Measurements from ENCODE around the gene ARID3A.

Gene ARID3A

DNA sequence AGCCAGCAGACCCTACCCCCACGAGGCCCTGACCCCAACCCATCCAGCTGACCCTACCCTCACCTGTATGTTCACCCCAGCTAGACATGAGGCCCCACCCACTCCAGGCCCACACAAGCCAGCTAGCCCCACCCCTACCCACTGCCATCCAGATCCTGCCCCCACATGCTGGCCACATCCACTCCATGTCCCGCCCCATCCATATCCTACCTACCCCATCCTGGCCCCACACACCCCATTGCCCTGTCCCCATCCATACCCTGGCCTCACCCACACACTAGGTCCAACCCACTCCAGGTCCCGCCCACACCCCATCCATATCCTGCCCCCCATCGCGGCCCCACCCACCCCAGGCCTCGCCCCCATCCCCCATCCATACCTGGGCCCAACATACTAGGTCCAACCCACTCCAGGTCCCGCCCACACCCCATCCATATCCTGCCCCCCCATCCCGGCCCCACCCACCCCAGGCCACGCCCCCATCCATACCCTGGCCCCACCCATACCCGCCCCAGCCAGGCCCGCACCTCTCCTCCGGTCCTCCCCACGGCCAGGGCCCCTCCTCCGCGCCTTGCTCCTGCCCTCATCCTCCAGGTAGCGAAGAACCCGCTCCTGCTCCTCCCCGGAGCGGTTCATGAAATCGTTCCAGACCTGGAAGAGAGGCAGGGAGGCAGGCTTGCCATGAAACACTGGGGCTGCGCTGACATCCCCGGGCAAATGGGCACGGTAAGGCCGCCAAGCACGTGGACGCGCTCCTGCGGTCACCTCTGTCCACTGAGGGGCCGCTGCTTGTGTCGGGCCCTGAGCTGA, 25.3 kb upstream of the ARID3A start:
- no peaks in the 10 kb centered on the region for H3K79me2 ChIP-seq (ENCODE audit: insufficient read depth, low read depth)

GRCh38 chr19:901216-902092, 24.4 kb upstream of the ARID3A start:
- Histone ChIP-seq H3K9ac (no peak overlapping the region), H3K4me2 (no peak overlapping the region), H3K4me1 (ENCODE audit: low read depth, poor library complexity, severe bottlenecking) (no peaks in the 10 kb centered on the region), H3K27me3 (ENCODE audit: insufficient read depth, low read depth) (no peaks in the 10 kb centered on the region), H3K27ac (no peak overlapping the region), H4K20me1 (ENCODE audit: insufficient read depth) (no peaks in the 10 kb centered on the region), H3K4me3 (IDR thresholded peaks at IDR 0.05; ENCODE audit: insufficient read depth, low read depth, low read length) (no peak overlapping the region), H3K79me2 (ENCODE audit: insufficient read depth, low read depth) (no peaks in the 10 kb centered on the region), H3K36me3 (ENCODE audit: insufficient read depth) (no peaks in the 10 kb centered on the region), H2AFZ (ENCODE audit: low read depth) (no peak overlapping the region)
- TF ChIP-seq, protein P1, sequence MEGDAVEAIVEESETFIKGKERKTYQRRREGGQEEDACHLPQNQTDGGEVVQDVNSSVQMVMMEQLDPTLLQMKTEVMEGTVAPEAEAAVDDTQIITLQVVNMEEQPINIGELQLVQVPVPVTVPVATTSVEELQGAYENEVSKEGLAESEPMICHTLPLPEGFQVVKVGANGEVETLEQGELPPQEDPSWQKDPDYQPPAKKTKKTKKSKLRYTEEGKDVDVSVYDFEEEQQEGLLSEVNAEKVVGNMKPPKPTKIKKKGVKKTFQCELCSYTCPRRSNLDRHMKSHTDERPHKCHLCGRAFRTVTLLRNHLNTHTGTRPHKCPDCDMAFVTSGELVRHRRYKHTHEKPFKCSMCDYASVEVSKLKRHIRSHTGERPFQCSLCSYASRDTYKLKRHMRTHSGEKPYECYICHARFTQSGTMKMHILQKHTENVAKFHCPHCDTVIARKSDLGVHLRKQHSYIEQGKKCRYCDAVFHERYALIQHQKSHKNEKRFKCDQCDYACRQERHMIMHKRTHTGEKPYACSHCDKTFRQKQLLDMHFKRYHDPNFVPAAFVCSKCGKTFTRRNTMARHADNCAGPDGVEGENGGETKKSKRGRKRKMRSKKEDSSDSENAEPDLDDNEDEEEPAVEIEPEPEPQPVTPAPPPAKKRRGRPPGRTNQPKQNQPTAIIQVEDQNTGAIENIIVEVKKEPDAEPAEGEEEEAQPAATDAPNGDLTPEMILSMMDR (conservative IDR thresholded peaks at IDR 0.05; ENCODE audit: low read depth, low read length) = no peak

More for the DNA sequence above, 25.3 kb upstream of the ARID3A start:
- no peaks in the 10 kb centered on the region for H3K4me1 ChIP-seq (ENCODE audit: low read depth, poor library complexity, severe bottlenecking)
- H3K36me3 ChIP-seq (ENCODE audit: insufficient read depth) = no peaks in the 10 kb centered on the region
- H3K4me3 ChIP-seq (IDR thresholded peaks at IDR 0.05; ENCODE audit: insufficient read depth, low read depth, low read length) = no peak overlapping the region
- H4K20me1 ChIP-seq (ENCODE audit: insufficient read depth) = no peaks in the 10 kb centered on the region
- no peak overlapping the region for H2AFZ ChIP-seq (ENCODE audit: low read depth)
- TF ChIP-seq, protein P1 (conservative IDR thresholded peaks at IDR 0.05; ENCODE audit: low read depth, low read length) = no peak
- no peak overlapping the region for H3K4me2 ChIP-seq
- no peak overlapping the region for H3K9ac ChIP-seq
- no peak overlapping the region for H3K27ac ChIP-seq
- no peaks in the 10 kb centered on the region for H3K27me3 ChIP-seq (ENCODE audit: insufficient read depth, low read depth)

GRCh38 chr19:902093-902370, 23.8 kb upstream of the ARID3A start:
- no peak overlapping the region for H3K4me2 ChIP-seq
- H3K27ac ChIP-seq = no peak overlapping the region
- H3K36me3 ChIP-seq (ENCODE audit: insufficient read depth) = no peaks in the 10 kb centered on the region
- no peaks in the 10 kb centered on the region for H3K79me2 ChIP-seq (ENCODE audit: insufficient read depth, low read depth)
- no peak overlapping the region for H3K9ac ChIP-seq
- H2AFZ ChIP-seq (ENCODE audit: low read depth) = no peak overlapping the region
- TF ChIP-seq, protein P1 (conservative IDR thresholded peaks at IDR 0.05; ENCODE audit: low read depth, low read length) = no peak
- no peaks in the 10 kb centered on the region for H4K20me1 ChIP-seq (ENCODE audit: insufficient read depth)
- no peaks in the 10 kb centered on the region for H3K4me1 ChIP-seq (ENCODE audit: low read depth, poor library complexity, severe bottlenecking)
- H3K4me3 ChIP-seq (IDR thresholded peaks at IDR 0.05; ENCODE audit: insufficient read depth, low read depth, low read length) = no peak overlapping the region
- H3K27me3 ChIP-seq (ENCODE audit: insufficient read depth, low read depth) = no peaks in the 10 kb centered on the region

DNA sequence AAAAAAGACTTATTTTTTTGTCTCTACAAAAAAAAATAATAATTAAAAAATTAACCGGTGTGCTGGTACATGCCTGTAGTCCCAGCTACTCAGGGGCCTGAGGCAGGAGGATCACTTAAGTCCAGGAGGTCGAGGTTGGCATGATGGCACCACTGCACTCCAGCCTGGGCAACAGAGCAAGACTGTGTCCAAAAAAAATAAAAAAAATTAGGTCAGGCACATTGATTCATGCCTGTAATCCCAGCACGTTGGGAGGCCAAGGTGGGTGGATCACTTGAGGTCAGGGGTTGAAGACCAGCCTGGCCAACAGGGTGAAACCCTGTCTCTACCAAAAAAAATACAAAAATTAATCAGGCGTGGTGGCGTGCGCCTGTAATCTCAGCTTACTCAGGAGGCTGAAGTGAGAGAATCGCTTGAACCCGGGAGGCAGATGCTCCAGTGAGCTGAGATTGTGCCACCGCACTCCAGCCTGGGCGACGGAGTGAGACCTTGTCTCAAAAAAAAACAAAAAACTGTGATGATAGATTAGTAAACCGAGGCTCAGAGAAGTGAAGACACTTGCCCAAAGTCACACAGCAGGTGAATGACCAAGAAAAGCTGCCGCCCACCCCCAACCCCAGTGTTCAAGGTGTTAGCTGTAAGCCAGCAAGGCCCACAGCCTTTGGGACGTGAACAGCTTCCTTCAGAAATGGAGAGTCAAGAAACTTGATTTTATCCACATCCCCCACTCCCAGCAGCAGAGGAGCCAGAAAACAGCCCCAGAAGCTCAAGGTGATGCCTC, 23.2 kb upstream of the ARID3A start:
- H3K9ac ChIP-seq = no peak overlapping the region
- TF ChIP-seq, protein P1 (conservative IDR thresholded peaks at IDR 0.05; ENCODE audit: low read depth, low read length) = no peak
- no peaks in the 10 kb centered on the region for H4K20me1 ChIP-seq (ENCODE audit: insufficient read depth)
- no peak overlapping the region for H3K4me3 ChIP-seq (IDR thresholded peaks at IDR 0.05; ENCODE audit: insufficient read depth, low read depth, low read length)
- no peak overlapping the region for H3K27ac ChIP-seq
- H3K36me3 ChIP-seq (ENCODE audit: insufficient read depth) = no peaks in the 10 kb centered on the region
- H3K27me3 ChIP-seq (ENCODE audit: insufficient read depth, low read depth) = no peaks in the 10 kb centered on the region
- H3K79me2 ChIP-seq (ENCODE audit: insufficient read depth, low read depth) = no peaks in the 10 kb centered on the region
- no peak overlapping the region for H3K4me2 ChIP-seq
- H3K4me1 ChIP-seq (ENCODE audit: low read depth, poor library complexity, severe bottlenecking) = no peaks in the 10 kb centered on the region
- H2AFZ ChIP-seq (ENCODE audit: low read depth) = no peak overlapping the region

Measured in KMS-11 (cell line).